Left cardiac atrium (tissue), 4 donors: ENCODE results near the gene SLAMF8. TPM values are rescaled to one million over a fixed set of nuclear protein-coding genes. Genes with fewer than 3 reads are reported as not detected.

Source experiments
- ATAC-seq, 2 donors: fragments of 200-7000 bp; cut with Tn5 transposase; one replicate each; pipeline ENCODE4 v1.9.1; 2020; ENCODE audit warnings: mild to moderate bottlenecking in 2 of 2, moderate library complexity in 2 of 2
- DNase-seq: peaks from one replicate; pipeline ENCODE4 v3.0.0-alpha.2; 2020
- intact Hi-C, 2 donors: fragments of 100-400 bp; cut with DNase I; formaldehyde crosslinking; loops; one replicate each; pipeline versions ENCODE4 v1.14.1 to v1.15.1; 2022 to 2023
- long read RNA-seq: library from polyadenylated mRNA; unstranded; transcript quantifications from one replicate; pipeline ENCODE4 v2.0.0, GENCODE V29; 2021
- total RNA-seq, 2 donors: library from RNA; stranded (reverse); fragmentation: NEBNext Ultra II Directional; extraction: Animal tissue kit (Norgen Biotek cat#: 25700); gene quantifications; one replicate each; pipeline ENCODE4 v1.2.1, GENCODE V29; 2021
- donor health status: DM: no; HTN: yes; CAD: no.
- donor health status: DM: no; HTN: yes; CAD: no; lungs with severe emphysema.
- donor health status: DM: yes; HTN: yes; CAD: no.
- donor health status: Dilated cardiomyopathy.

SLAMF8 gene
- total RNA-seq, result 1 to 10 TPM; 2.4 to 4.4 TPM
- long read RNA-seq, result 0 reads

DNA sequence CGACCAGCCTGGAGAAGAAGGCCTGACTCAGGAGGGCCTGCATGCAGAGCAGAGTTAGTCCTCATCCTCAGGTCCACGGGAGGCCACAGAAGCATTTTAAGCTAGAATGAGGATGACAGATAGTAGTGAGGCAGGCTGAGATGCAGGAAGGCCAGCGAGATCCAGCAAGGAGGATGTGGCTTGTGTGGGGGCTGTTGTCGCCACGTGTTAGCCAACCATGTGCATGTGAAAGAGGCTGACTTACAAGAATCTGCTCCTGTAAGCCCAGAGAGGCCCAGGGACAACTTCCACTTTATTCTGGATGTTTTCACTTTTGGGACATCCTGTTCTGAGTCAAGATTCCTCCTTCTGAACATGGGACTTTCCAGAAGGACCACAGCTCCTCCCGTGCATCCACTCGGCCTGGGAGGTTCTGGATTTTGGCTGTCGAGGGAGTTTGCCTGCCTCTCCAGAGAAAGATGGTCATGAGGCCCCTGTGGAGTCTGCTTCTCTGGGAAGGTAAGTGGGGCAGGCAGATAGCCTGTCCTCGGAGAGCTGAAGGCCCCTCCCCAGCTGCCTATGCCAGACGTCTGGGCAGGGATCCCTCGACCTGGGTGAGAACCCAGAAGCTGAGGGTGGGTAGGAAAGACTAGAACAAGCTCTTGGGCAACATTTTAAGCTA, at the start of gene SLAMF8:
Gene SLAMF8, plus strand, starts transcription at position 433 of the 661 bp plus-strand sequence. Its CDS starts 26 bp downstream, at position 459.
- intact Hi-C loops, result no loop called here
- peak; percentile 52 to 66 for ATAC-seq
- peak; percentile 44 for DNase-seq

DNA sequence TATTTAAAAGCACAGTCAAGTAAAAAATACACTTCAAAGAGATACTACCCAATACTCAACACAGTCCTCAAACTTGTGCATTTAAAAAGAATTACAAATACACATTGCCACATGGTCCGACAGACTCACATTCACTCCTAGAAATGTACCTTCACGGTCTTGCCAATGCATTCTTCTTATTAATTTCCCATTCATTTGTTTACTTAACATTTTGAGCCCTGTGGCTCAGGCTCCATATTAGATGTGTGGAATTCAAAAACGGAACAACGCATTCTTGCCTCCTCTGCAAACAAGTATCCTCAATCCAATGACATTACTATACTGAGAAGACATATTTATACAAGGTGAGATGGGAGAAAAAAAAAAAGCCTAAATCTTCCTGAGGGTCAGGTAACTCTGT, 48.4 kb upstream of the SLAMF8 start:
- intact Hi-C loops, result no loop called here
- ATAC-seq (no peak), DNase-seq (no peak)

DNA sequence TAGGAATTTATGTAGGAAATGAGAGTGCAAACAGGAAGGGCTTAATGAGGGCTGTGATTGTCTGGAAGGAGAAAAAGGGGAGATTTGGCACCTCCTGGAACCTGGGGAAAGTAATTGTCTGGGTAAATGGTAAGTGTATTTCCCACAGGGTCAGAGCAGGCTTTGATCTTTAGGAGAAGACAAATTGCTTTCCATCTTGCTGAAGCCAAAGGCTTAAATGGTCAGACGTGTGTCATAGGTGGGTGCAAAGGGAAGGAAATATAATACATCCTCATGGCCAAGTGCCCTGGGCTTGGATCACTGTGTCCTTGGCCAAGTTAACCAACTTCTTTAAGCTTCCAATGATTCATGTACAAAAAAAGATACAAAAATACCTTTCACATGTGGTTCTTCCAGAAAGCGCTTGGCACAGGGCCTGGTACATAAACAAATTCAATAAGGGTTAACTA, 47.2 kb upstream of the SLAMF8 start:
- intact Hi-C loops, result no loop called here
- no peak for ATAC-seq
- DNase-seq, result peak; percentile 38

DNA sequence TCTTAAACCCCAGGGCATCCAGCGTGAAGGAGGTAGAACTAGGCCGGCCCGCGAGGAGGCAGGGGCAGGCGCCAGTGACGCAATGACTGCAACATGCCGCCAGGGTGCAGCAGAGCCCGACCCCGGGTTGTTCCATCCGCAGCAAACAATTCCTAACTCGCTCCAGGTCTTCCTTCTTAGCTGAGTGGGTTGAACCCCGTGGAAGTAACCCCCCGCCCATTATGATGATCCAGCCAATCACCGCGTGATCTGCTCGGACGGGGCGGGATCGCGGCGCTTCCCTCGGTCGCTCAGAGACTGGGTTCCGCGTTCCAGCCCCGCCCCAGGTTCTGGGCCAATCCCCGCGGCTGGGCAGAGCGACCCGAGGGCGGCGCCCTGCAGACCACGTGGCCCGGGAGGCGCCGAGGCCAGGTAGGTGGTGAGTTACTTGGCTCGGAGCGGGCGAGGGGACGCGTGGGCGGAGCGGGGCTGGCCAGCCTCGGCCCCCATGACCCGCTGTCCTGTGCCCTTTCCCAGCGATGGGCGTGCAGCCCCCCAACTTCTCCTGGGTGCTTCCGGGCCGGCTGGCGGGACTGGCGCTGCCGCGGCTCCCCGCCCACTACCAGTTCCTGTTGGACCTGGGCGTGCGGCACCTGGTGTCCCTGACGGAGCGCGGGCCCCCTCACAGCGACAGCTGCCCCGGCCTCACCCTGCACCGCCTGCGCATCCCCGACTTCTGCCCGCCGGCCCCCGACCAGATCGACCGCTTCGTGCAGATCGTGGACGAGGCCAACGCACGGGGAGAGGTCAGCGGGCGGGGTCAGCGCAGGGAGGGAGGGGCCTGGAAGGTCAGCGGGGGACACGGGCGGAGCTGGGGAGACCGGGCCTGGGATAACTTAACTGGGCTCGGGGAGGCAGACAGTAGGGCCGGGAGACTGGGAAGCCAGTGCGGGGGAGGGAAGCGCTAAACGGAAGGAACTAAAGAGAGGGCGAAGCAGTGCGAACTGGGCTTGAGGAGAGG, 45.8 kb upstream of the SLAMF8 start, which contains the start of gene DUSP23:
Gene DUSP23, plus strand, starts transcription at position 380 of the 1,000 bp plus-strand sequence. Its CDS starts 139 bp downstream, at position 519.
- DNase-seq, result peak; percentile 98
- peak; percentile 98 to 99 for ATAC-seq
- intact Hi-C loops, result loop anchor here in 1 of 2 donors (5.0 to 10.0 kb wide), 3 partner anchors 71 to 566 kb away; no protein-coding TSS in a partner anchor

DNA sequence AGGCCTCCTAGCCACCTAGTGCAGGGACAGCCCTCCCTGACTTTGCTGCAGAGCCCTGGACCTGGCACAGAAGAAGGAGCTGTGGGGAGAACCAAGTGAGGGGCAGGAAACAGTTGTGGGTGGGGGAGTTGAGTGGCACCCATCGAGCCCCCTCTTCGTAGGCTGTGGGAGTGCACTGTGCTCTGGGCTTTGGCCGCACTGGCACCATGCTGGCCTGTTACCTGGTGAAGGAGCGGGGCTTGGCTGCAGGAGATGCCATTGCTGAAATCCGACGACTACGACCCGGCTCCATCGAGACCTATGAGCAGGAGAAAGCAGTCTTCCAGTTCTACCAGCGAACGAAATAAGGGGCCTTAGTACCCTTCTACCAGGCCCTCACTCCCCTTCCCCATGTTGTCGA, 44.7 kb upstream of the SLAMF8 start:
- intact Hi-C loops, result loop anchor here in 1 of 2 donors (5.0 to 10.0 kb wide), 3 partner anchors 70 to 567 kb away; no protein-coding TSS in a partner anchor
- DNase-seq, result no peak
- no peak for ATAC-seq

DNA sequence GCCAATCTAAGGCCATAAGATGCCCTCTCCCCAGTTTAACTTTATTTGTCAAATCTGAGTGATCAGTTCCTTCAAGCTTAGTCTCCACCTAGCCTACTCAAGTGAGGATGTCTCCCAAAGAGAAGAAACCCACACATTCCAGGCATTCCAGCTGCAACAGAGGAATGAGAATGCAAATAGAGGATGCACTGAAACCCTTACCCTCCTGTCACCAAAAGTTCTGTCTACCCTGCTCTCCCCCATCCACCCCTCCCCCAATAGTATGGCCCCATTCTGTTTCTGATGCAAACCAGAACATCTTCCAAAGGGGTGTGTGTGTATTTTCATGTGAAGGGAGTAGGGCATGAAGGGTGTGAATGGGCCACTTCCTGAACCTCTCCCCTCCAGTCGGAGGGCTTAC, 42.9 kb upstream of the SLAMF8 start:
- DNase-seq (no peak), ATAC-seq (no peak)
- intact Hi-C loops, result loop anchor here in 1 of 2 donors (5.0 to 10.0 kb wide), 3 partner anchors 69 to 569 kb away; no protein-coding TSS in a partner anchor

DNA sequence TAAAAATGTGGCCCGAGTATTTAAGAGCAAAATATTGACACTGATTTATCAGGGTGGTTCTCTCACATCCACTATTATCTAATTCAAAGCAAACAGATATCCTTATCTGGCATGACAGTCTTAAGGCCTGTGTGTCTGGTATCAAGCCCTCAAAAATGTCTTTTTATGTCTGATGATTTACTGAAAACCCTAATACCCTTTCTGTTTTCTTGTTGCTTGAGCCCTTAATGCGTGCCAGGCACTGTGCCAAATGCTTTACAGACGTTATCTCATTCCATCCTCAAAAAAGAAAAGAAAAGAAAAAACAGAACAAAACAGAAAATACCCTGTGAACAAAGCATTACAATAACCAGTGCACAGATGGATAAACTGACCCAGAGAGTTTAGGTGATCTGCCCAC, 40.2 kb upstream of the SLAMF8 start:
- DNase-seq, result no peak
- no peak for ATAC-seq
- intact Hi-C loops, result loop anchor here in 1 of 2 donors (10.0 kb wide), 1 partner anchor 572 kb away; no protein-coding TSS in a partner anchor

DNA sequence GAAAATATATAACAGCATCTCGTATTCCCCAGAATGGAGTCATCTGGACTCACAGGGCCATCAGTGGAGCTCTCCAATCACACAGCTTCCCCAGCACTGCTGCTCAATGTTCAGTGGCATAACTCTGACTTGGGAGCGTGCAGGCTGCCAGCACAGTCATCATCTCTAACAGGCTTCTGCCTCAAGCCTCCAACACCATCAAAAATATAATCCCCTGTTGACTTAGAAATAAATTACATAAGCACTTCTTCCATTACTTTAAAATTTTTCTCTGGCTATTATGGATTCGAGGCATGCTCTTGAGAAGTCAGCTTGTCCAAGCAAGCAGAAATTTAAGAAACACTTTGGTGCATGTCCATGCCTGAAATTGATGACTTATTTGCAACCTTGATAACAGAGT, 39.7 kb upstream of the SLAMF8 start:
- intact Hi-C loops, result loop anchor here in 1 of 2 donors (10.0 kb wide), 1 partner anchor 572 kb away; no protein-coding TSS in a partner anchor
- ATAC-seq, result peak in 1 of 2 donors; percentile 26
- DNase-seq, result no peak

DNA sequence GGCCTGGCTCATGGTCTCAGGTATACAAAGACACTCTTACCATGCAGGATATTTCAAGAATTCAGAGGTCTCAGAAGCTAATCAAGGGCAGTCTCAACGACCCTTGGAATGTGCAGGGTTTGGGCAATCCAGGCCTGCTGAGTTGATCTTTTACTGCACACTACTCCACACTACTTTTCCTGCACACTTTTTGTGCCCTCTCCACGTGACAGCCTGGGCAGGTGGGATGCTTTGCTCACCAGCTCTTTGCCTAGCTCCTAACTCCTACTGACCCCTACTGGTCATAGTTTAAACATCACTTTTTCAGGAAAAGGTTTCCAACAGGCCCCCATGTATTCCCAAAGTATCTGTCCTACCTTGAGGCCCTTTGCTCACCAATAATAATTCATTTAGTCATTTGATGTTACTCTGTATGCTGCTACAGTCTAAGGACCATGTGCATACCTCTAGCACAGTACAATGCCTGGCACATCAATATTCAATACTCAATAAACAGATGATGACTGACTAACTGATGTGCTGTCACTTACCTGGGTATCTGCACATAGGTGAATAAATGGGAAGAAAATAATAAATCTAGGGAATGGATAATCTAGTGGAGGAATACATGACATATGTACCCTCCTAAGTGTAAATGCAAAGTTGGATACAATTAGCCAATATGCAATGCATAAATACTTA, 36.3 kb upstream of the SLAMF8 start:
- no peak for ATAC-seq
- no peak for DNase-seq
- intact Hi-C loops, result no loop called here

DNA sequence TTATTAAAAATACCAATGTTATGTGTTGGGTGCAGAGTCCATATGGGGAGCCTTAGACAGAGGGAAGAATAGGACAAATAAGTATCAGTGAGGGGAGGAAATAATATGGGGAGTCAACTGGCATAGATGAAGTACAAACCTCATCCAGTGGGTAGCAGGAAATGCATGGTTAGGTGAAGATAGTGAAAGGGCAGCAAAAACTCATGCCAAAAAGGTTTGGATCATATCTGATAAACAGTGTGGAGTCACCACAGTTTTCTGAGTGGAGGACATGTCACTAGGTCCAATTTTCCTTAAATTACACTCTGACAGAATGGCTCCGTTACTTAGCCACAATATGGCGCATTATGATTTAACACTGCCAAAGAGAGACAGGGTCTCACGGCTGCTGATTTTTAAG, 35.6 kb upstream of the SLAMF8 start:
- DNase-seq (no peak), ATAC-seq (no peak)
- intact Hi-C loops, result no loop called here

DNA sequence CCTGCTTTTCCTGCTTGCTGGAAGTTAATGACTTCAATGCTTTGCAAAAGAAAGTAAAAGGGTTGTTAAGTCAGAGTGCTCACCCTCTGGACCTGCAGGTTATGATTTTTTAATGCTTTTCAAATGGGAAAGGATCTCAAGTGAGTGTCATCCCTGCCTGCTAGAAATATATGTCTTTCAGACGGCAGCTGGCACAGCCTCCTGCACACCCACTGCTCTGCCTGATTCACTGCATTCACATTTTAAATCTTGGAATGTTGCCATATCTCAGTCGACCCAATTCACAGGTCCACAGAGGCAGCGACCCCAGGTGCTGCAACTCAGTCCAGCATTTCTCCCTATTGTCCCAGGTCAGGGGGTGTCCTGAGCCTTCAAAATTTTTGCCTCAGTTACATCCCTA, 35.2 kb upstream of the SLAMF8 start:
- DNase-seq (no peak), ATAC-seq (no peak)
- intact Hi-C loops, result no loop called here

DNA sequence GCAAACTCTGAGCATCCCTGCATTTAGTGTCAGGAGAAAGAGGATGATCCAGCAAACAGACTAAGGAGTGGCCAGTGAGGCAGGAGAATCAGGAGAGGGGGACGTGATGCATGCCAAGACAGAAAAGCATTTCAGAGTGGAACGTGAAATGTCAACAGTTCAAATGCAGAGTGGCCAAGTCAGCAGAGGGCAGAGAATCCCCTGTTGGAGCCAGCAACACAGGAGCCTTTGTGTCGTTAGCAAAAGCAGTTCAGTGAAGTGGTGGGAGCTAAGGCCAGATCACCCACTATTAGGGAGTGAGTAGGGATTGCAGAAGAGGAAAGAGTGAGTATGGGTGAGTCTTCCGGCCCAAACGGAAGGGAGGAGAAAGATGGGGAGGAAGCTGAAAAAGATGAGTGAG, 31.1 kb upstream of the SLAMF8 start:
- ATAC-seq (no peak), DNase-seq (no peak)
- intact Hi-C loops, result loop anchor here in 1 of 2 donors (5.0 kb wide), 2 partner anchors 142 to 212 kb away; no protein-coding TSS in a partner anchor

DNA sequence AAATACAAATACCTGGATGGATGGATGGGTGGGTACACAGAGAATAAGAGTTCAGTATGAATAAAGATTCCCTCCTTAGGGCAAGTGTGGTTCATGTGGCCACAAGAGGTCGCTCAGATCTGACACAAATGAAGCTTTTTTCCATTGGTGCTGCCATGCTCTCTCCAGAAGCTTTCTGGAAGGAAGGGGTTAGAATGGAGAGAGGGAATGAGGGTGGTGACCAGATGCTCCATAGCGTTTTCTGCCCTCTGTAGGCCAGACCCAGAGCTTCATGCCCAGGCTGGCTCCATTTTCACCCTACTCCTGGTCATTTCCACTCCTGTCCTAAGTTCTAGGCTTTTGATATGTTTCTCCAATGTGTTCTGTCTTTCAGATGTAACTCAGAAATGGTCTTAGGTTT, 27.8 kb upstream of the SLAMF8 start:
- intact Hi-C loops, result loop anchor here in 1 of 2 donors (1.0 to 5.0 kb wide), 3 partner anchors 92 to 208 kb away; no protein-coding TSS in a partner anchor
- DNase-seq, result peak; percentile 77
- peak; percentile 90 to 93 for ATAC-seq

DNA sequence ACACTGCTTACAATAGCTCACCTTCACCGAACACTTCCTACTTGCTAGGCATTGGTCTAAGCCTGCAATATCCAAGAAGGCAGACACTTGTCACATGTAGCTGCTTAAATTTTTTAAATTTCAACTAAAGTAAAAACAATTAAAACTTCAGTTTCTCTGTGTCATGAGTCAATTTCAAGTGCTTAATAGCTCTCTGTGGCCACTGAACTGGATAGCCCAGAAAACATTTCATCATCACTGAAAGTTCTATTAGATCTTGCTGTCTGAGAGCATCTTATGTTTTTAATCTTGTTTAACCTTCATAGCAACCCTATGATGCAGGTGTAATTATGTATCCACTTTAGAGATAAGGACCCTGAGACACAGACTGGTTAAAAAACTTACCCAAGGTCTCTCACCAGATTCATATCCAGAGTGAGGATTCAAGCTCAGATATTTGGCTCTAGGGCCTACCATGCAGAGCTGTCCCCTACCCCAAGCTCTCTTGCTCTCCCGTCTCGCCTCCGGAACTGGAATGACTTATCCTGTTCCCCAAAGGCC, 27.2 kb upstream of the SLAMF8 start:
- ATAC-seq (no peak), DNase-seq (no peak)
- intact Hi-C loops, result loop anchor here in 1 of 2 donors (5.0 kb wide), 2 partner anchors 138 to 208 kb away; no protein-coding TSS in a partner anchor

DNA sequence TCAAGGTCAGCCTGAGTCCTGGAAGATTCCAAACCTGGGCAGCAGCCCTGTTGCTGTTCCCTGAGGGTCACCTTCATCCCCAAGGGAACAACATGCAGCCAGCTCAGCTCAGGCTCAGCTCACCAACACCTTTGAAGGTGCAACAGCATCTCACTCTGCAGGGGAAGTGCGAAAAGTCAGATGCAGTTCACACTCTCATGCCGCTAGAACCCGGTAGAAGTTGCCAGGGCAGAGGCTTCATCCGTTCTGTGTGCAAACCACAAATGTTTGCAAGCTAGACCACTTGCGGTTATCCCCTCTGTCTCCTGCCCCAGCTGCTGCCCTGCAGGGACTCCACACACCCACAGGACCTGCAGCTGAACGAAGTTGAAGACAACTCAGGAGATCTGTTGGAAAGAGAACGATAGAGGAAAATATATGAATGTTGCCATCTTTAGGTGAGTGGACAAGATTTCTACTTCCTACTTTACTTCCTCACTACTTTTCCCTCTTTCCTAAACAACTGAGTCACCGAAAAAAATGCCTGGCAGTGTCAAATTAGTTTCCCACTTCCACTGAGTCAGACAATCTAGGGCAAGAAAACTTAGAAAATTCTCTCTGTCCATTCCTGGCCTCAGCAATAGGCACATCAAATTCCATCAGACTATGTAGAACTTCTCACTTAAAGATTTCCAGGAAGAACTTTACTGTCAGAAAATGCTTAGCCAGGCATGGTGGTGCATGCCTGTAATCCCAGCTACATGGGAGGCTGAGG, 26.3 kb upstream of the SLAMF8 start:
- DNase-seq (no peak), ATAC-seq (no peak)
- intact Hi-C loops, result loop anchor here in 1 of 2 donors (5.0 kb wide), 1 partner anchor 92 kb away; no protein-coding TSS in a partner anchor

DNA sequence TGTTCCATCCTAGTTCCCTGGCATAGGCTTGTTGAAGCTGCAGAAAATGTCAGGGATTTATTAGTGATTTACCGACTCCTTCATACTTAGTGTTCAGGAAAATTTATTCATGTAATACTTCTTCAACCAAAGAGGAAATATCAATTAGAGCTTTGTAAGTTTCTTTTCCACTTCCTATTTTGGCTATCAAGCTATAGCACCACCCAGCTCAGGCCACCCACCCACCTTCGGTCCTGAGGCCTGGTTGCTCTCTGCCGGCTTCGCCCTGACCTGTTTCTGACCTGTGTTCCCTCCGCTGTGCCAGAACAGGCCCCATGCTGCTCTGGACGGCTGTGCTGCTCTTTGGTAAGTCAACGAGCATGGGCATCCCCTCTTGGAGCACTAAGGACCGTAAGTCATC, 24.6 kb upstream of the SLAMF8 start, which contains the start of gene FCRL6:
Gene FCRL6, plus strand, starts transcription at position 250 of the 400 bp plus-strand sequence. Its CDS starts 65 bp downstream, at position 315.
- DNase-seq, result no peak
- intact Hi-C loops, result loop anchor here in 1 of 2 donors (5.0 kb wide), 1 partner anchor 90 kb away; no protein-coding TSS in a partner anchor

DNA sequence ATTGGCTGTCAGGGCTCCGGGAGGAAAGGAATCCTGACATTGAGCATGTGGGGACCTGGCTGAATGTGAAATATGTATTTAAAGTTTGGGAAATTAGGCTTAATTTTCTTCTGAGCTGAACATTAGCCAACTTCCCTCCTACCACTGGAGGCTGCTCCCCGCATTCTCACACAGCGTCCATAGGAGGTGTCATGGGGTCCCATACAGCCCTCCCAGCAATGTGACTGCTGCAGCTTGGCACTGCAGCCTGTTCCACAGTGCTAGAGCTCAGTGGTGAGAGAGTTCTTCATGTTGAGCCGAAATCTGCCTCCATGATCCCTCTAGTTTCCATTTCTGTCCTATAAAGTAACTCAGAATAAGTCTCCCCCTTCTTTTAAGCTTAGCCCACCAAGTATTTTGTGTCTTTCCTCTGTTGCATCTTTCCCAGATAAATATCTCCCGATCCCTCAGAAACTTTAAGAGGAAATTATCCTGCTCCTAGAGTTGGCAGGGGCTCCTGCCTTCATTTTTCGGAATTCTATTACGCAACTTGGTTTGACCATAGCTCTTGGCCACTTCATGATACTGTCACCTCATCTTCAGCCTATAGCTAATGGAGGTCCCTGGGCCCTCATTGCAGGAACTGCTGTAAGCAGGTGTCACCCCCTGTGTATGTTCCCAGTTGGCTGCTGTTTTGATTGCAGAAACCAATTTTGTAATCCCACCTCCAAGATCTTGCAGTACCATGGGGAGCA, 22.6 kb upstream of the SLAMF8 start:
- no peak for DNase-seq
- intact Hi-C loops, result loop anchor here in 1 of 2 donors (5.0 kb wide), 1 partner anchor 88 kb away; no protein-coding TSS in a partner anchor
- ATAC-seq, result no peak

More for the DNA sequence above, 24.6 kb upstream of the SLAMF8 start, which contains the start of gene FCRL6:
- no peak for ATAC-seq
